GM12864 (cell line): ENCODE measurements around the gene ELMO2.

ENCODE experiments used
- DNase-seq: peaks from one replicate; pipeline ENCODE4 v3.0.0-alpha.2; 2011; ENCODE audit warnings: low read depth
- H3K4me3 ChIP-seq: 2 replicates; pipeline ENCODE4 v1.5.1; 2011; ENCODE audit warnings: mild to moderate bottlenecking, low read depth, low read length, control low read depth
- CTCF ChIP-seq: IDR thresholded peaks from 2 replicates; pipeline ENCODE4 v1.5.1; 2011; ENCODE audit warnings: low read depth, mild to moderate bottlenecking, moderate library complexity, low read length, control low read depth, inconsistent platforms; ENCODE audit errors: missing control alignments

ELMO2 gene

DNA sequence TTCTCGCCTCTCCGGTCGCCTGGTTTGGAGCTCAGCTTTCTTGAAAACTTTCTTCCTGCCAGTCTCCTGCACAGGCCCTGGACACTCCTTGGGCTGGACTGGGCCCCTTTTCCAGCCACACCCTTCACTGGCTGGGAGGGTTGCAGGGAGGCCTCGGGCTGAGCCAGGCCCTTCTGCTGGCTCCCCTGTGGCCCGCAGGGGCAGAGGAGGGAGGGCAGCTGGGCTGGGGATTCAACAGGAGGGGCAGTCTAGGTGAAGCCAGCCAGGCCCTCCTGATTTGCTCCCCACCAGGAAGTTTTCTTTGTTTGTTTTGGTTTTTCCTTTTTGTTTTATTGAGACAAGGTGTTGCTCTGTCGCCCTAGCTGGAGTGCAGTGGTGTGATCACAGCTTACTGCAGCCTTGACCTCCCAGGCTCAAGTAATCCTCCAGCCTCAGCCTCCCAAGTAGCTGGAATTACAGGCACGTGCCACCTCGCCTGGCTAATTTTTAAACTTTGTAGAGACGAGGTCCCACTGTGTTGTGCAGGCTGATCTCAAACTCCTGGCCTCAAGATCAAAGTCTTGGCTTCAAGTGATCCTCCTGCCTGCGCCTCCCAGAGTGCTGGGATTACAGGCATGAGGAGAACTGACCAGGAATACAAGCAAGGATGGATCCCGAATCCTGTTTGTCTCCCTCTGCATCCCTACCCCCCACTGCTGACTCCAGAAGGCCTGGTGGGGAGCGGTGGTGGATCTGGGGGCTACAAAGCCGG is 74.6 kb downstream of the ELMO2 start:
- DNase-seq = no peak
- H3K4me3 ChIP-seq = no peak overlapping the region
- TF ChIP-seq CTCF = no peak

- DNase-seq = no peak
- no peak overlapping the region for H3K4me3 ChIP-seq
- no peak for TF ChIP-seq CTCF
Observed at GRCh38 chr20:46330831-46331371, 75.5 kb downstream of the ELMO2 start.

DNA sequence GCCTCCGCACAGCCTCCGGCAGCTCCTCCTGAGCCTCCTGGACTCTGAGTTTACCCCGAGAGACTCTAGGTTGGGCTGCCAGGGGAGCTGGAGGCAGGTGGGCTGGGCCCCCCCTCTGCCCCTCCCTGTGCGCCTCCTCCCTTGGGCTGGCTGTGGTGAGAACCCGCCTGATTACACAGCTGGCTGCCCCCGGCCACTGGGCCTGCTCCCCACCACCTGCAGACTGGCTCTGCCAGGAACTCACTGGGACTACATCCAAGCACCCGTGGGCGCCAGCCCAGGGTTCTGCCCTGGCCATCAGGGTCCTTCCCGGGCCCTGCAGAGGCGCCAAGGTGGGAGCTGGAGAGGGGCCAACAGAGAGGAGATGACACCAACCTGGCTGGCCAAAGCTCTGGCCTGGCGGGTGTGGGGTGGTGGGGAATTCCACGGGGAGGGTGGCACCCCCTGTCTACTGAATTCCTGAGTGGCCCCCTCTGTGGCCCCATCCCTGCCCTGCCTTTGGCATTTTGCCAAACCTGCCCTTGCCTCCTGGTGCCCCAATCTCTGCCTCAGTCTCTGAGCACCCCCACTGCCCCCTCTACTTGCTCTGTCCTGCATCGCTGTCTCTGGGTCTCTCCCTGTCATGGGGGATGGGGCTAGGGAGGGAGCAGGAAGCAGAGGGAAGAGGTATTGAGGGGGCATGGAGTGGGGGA is 76.2 kb downstream of the ELMO2 start:
- H3K4me3 ChIP-seq = no peak overlapping the region
- no peak for TF ChIP-seq CTCF
- no peak for DNase-seq

GRCh38 chr20:46328200-46328882 is 78.1 kb downstream of the ELMO2 start:
- TF ChIP-seq CTCF = no peak
- no peak for DNase-seq
- no peak overlapping the region for H3K4me3 ChIP-seq

DNA sequence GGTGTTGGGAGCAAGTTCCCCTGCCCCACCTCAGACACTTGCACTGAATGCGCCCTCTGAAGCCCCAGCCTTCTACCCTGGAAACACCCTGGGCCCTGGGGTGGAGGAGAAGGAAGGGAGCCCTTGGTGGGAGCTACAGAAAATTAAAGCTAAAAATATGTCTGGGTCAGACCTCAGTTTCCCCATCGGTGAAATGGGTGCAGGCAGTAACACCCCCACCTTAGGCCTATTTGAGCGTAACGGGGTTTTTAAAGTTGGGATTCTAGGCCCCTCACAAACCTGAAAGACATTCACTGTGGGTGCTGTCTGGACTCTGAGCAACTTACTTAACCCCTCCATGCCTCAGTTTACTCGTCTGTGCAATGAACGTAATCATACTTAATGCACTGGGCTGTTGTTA is 78.9 kb downstream of the ELMO2 start:
- no peak for TF ChIP-seq CTCF
- no peak overlapping the region for H3K4me3 ChIP-seq
- DNase-seq = no peak

GRCh38 chr20:46325789-46326188 is 80.6 kb downstream of the ELMO2 start:
- H3K4me3 ChIP-seq = no peak overlapping the region
- no peak for DNase-seq
- no peak for TF ChIP-seq CTCF
